ENCODE results near the gene MECP2.
"Not testable (repeated sequence)": the region's sequence is repeated elsewhere in the genome, so short reads cannot be mapped to it uniquely, and the experiment has no call there.

The MECP2 gene

GRCh38 chrX:153984351-153985178 is 113.0 kb downstream of the MECP2 start:
- no peak for DNase-seq

GRCh38 chrX:153983321-153983801 is 114.2 kb downstream of the MECP2 start:
- no peak for DNase-seq

DNA sequence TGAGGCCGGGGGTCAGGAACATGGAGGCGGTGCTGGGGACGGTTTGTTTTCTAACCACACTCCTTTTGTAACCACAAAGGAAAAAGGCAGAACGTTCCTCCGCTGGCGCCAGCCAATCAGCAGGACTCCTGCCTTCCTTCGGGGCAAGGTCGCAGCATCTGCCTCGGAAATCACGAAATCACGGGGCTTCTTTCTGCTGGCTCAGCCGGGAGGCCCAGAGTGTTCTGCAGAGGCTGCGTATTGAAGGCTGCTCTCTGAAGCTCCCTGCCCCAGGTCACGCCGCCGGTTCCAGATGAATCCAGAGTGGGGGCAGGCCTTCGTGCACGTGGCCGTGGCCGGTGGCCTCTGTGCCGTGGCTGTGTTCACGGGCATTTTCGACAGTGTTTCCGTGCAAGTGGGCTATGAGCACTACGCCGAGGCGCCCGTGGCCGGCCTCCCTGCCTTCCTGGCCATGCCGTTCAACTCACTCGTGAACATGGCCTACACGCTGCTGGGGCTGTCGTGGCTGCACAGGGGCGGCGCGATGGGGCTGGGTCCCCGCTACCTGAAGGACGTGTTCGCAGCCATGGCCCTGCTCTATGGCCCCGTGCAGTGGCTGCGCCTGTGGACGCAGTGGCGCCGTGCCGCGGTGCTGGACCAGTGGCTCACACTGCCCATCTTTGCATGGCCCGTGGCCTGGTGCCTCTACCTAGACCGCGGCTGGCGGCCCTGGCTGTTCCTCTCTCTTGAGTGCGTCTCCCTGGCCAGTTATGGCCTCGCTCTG is 115.6 kb downstream of the MECP2 start:
- DNase-seq: no peak

DNA sequence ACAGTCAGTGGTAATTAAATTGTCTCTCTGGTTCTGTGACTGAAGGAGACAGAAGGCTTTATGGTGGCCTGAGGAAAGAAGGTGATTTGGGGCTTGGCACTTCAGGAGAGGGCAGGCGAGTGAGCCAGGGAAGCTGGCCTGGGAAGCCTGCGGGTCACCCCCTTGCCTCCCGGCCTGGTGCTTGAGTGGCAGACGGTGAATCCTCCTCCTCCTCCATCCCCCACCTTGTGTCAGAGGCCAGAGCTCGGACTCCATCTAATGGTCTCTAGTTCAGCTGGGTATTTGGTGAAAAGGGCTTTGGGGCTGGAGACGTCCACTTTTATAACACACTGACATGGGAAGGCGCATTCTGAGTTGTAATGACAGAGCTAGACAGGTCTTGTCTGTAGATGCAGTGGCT is 116.3 kb downstream of the MECP2 start:
- DNase-seq: no peak

DNA sequence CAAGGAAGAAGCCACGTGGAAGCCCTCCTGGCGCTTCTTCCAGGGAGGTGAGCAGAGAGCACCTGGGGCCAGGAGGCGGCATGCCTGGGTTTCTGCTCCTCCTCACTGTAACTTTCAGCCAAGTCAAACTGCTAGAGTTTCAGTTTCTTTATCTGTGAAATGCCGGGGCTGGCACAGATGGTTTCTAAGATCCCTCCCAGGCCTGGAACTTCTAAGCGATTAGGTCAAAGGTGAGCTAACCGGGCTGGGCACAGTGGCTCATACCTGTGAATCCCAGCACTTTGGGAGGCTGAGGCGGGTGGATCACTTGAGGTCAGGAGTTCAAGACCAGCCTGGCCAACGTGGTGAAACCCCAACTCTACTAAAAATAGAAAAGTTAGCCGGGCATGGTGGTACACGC is 117.1 kb downstream of the MECP2 start:
- not testable (repeated sequence) for DNase-seq

- no peak for DNase-seq
Observed at GRCh38 chrX:153974726-153975286, 122.7 kb downstream of the MECP2 start.

GRCh38 chrX:153974003-153974725 is 123.4 kb downstream of the MECP2 start:
- no peak for DNase-seq

GRCh38 chrX:153973127-153974002 is 124.2 kb downstream of the MECP2 start:
- peak; percentile 34 for DNase-seq

DNA sequence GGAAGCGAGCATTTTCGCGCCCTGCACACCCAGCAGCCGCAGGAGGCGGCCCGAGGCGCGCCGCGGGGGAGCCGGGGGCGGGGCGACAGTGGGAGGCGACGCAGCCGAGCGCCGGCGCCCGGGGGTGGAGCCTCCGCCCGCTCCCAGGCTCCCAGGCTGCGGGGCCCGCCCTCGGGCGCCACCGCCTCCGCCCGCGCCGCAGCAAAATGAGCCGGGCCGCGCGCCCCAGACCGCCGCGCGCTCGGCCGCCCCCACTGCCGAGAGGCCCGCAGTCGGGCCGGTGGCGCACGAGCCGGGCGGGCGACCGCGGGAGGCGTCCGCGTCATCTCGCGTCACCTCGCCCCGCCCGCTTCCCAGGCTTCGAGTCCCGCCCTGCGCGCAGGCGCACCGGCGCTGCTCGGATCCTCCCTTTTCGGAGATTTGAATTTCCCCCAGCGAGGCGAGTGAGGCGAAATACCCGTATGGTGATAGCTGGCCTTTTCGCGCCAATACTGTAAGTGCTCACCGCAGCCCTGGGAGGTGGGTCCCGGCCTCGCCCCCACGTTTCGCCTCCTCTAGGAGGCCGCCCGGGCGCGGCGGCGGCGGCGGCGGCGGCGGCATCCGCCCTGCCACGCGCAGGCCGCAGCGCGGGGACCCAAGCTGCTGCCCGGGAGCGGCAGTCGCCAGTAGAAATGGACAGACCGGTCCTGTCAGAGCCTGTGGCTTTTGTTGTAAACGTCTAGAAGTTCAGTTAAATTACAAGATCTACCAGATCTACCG is 125.0 kb downstream of the MECP2 start, which contains the start of gene TMEM187:
Gene TMEM187, plus strand, starts transcription at position 387 of the 759 bp plus-strand sequence. CDS start 9,309 bp downstream, outside the sequence.
- peak; percentile 95 for DNase-seq
